AML-193 (cell line): ENCODE data around the gene HSPBP1.

ENCODE experiments used
- DNase-seq, 2 experiments: peaks; one replicate each; lab custom pipeline; 2025; lab: John Stamatoyannopoulos, UW

HSPBP1 gene

GRCh38 chr19:55255618-55256423, 24.1 kb downstream of the HSPBP1 start:
- DNase-seq = peak; percentile 31 to 42

GRCh38 chr19:55254625-55254977, 25.3 kb downstream of the HSPBP1 start:
- DNase-seq = no peak

- DNase-seq = peak; percentile 88 to 89
Measured at GRCh38 chr19:55253842-55254624, 25.9 kb downstream of the HSPBP1 start.

- no peak for DNase-seq
Measured at GRCh38 chr19:55252760-55253663, 26.9 kb downstream of the HSPBP1 start.

GRCh38 chr19:55251341-55252081, 28.4 kb downstream of the HSPBP1 start:
- no peak for DNase-seq

- DNase-seq = no peak
Measured at GRCh38 chr19:55250262-55251036, 29.5 kb downstream of the HSPBP1 start.

- no peak for DNase-seq
Measured at GRCh38 chr19:55249841-55250240, 30.1 kb downstream of the HSPBP1 start.

GRCh38 chr19:55248704-55249103, 31.2 kb downstream of the HSPBP1 start:
- no peak for DNase-seq

GRCh38 chr19:55248166-55248675, 31.7 kb downstream of the HSPBP1 start:
- no peak for DNase-seq

GRCh38 chr19:55247621-55248099, 32.2 kb downstream of the HSPBP1 start:
- no peak for DNase-seq

GRCh38 chr19:55246462-55247451, 33.2 kb downstream of the HSPBP1 start:
- DNase-seq = no peak

GRCh38 chr19:55245236-55245904, 34.5 kb downstream of the HSPBP1 start:
- DNase-seq = no peak

GRCh38 chr19:55244004-55244680, 35.8 kb downstream of the HSPBP1 start:
- no peak for DNase-seq

- no peak for DNase-seq
Measured at GRCh38 chr19:55242517-55242916, 37.4 kb downstream of the HSPBP1 start.

GRCh38 chr19:55241935-55242464, 37.9 kb downstream of the HSPBP1 start:
- DNase-seq = no peak

- no peak for DNase-seq
Measured at GRCh38 chr19:55241143-55241934, 38.6 kb downstream of the HSPBP1 start.

GRCh38 chr19:55240713-55241020, 39.2 kb downstream of the HSPBP1 start:
- DNase-seq = no peak
